SK-N-SH (cell line): ENCODE results near the gene ATP8A2. TPM values are rescaled to one million over a fixed set of nuclear protein-coding genes. Genes with fewer than 3 reads are reported as not detected.
"Not testable (repeated sequence)": the region's sequence is repeated elsewhere in the genome, so short reads cannot be mapped to it uniquely, and the experiment has no call there.

Experiments used
- CTCF ChIA-PET: fragments of 300-600, 350-600 bp; formaldehyde crosslinking; extraction: SDS; loops from one replicate; lab custom pipeline; 2021; lab: Yijun Ruan, JAX
- POLR2A ChIA-PET: fragments of 350-600 bp; sonication (Branson Sonifier 250); formaldehyde crosslinking; extraction: SDS; loops from one replicate; lab custom pipeline; 2020; ENCODE audit warnings: antibody characterized with exemption, inconsistent platforms; lab: Yijun Ruan, JAX
- DNase-seq: peaks from one replicate; pipeline ENCODE4 v3.0.0; 2012
- H2AFZ ChIP-seq: fragments of 200-600 bp; sonication (generic); 2 replicates; pipeline ENCODE4 v1.8.1; 2016; ENCODE audit warnings: antibody characterized with exemption, mild to moderate bottlenecking, low read depth
- H3F3A ChIP-seq: fragments of 200-600 bp; sonication (generic); replicated peaks from 2 replicates; pipeline ENCODE3; 2016; ENCODE audit warnings: antibody characterized with exemption, mild to moderate bottlenecking; ENCODE audit not compliant: insufficient read depth
- H3K27ac ChIP-seq, 2 experiments: fragments of 200-500 bp in 1 of 2; fragments of 200-600 bp in 1 of 2; sonication (Bioruptor generic) in 1 of 2; sonication (generic), shearing (Covaris generic) in 1 of 2; 2 replicates each; pipeline versions ENCODE4 v1.5.1 to v1.6.1; 2014 to 2016; ENCODE audit warnings: low read depth in 2 of 2, inconsistent platforms in 1 of 2, low read length in 1 of 2, mild to moderate bottlenecking in 1 of 2, mixed read lengths in 1 of 2
- H3K27me3 ChIP-seq: fragments of 200-600 bp; sonication (generic), shearing (Covaris generic); 2 replicates; pipeline ENCODE4 v1.6.1; 2016; ENCODE audit warnings: mixed run types; ENCODE audit not compliant: insufficient read depth
- H3K36me3 ChIP-seq, 2 experiments: fragments of 200-500 bp in 1 of 2; fragments of 200-600 bp in 1 of 2; sonication (Bioruptor generic) in 1 of 2; sonication (generic) in 1 of 2; replicated peaks in 1 of 2; 2 replicates each; pipeline versions ENCODE3 to v1.5.1; 2014 to 2016; ENCODE audit warnings: low read length in 1 of 2, mild to moderate bottlenecking in 1 of 2; ENCODE audit not compliant: insufficient read depth in 2 of 2, control insufficient read depth in 1 of 2
- H3K4me1 ChIP-seq, 2 experiments: fragments of 200-500 bp in 1 of 2; fragments of 200-600 bp in 1 of 2; sonication (Bioruptor generic) in 1 of 2; sonication (generic), shearing (Covaris generic) in 1 of 2; 2 replicates each; pipeline versions ENCODE4 v1.5.1 to v1.6.1; 2014 to 2016; ENCODE audit warnings: low read depth in 1 of 2, low read length in 1 of 2, mixed run types in 1 of 2; ENCODE audit not compliant: insufficient read depth in 2 of 2, control insufficient read depth in 1 of 2
- H3K4me2 ChIP-seq: fragments of 200-600 bp; sonication (generic), shearing (Covaris generic); 2 replicates; pipeline ENCODE4 v1.6.1; 2017; ENCODE audit warnings: mixed run types
- H3K4me3 ChIP-seq, 2 experiments: fragments of 200-500 bp in 1 of 2; fragments of 200-600 bp in 1 of 2; sonication (Bioruptor generic) in 1 of 2; sonication (generic), shearing (Covaris generic) in 1 of 2; 2 replicates each; pipeline versions ENCODE4 v1.5.1 to v1.8.1; 2014 to 2016; ENCODE audit warnings: low read depth in 2 of 2, inconsistent platforms in 1 of 2, low read length in 1 of 2, mild to moderate bottlenecking in 1 of 2, mixed read lengths in 1 of 2, moderate library complexity in 1 of 2
- H3K79me2 ChIP-seq: fragments of 200-600 bp; sonication (generic); 2 replicates; pipeline ENCODE4 v1.8.1; 2017; ENCODE audit warnings: mild to moderate bottlenecking; ENCODE audit not compliant: insufficient read depth
- H3K9ac ChIP-seq: fragments of 200-600 bp; sonication (generic); 2 replicates; pipeline ENCODE4 v1.6.1; 2017; ENCODE audit warnings: mixed run types
- H3K9me2 ChIP-seq: fragments of 200-600 bp; sonication (generic); 2 replicates; pipeline ENCODE4 v1.6.1; 2017; ENCODE audit warnings: mixed run types
- H3K9me3 ChIP-seq: fragments of 200-600 bp; sonication (generic); 2 replicates; pipeline ENCODE4 v1.6.1; 2017; ENCODE audit warnings: mixed run types, mild to moderate bottlenecking, moderate library complexity
- H4K20me1 ChIP-seq: fragments of 200-600 bp; sonication (generic); 2 replicates; pipeline ENCODE4 v1.6.1; 2017; ENCODE audit warnings: mild to moderate bottlenecking, mixed run types; ENCODE audit not compliant: insufficient read depth
- FOSL2 ChIP-seq: IDR thresholded peaks from 2 replicates; pipeline ENCODE4 v1.4.0; 2012; ENCODE audit warnings: low read depth, mild to moderate bottlenecking, moderate library complexity, borderline replicate concordance
- FOXM1 ChIP-seq: IDR thresholded peaks from 2 replicates; pipeline ENCODE4 v1.4.0; 2012; ENCODE audit warnings: low read depth, mild to moderate bottlenecking
- GABPA ChIP-seq: IDR thresholded peaks from 2 replicates; pipeline ENCODE4 v1.4.0; 2012; ENCODE audit warnings: low read depth, mild to moderate bottlenecking
- JUND ChIP-seq: IDR thresholded peaks from 2 replicates; pipeline ENCODE4 v1.4.0; 2012
- NFIC ChIP-seq: IDR thresholded peaks from 2 replicates; pipeline ENCODE4 v1.4.0; 2012; ENCODE audit warnings: borderline replicate concordance
- NRF1 ChIP-seq: IDR thresholded peaks from 2 replicates; pipeline ENCODE4 v1.6.1; 2012; ENCODE audit warnings: low read depth, mild to moderate bottlenecking, low read length
- POLR2AphosphoS5 ChIP-seq: IDR thresholded peaks from 2 replicates; pipeline ENCODE4 v1.6.1; 2012; ENCODE audit warnings: low read depth, low read length
- RAD21 ChIP-seq: IDR thresholded peaks from 2 replicates; pipeline ENCODE4 v1.6.1; 2012; ENCODE audit warnings: mild to moderate bottlenecking, low read length
- RXRA ChIP-seq: IDR thresholded peaks from 2 replicates; pipeline ENCODE4 v1.4.0; 2012; ENCODE audit warnings: low read depth, mild to moderate bottlenecking, borderline replicate concordance
- SIN3A ChIP-seq: IDR thresholded peaks from 2 replicates; pipeline ENCODE4 v1.6.1; 2012; ENCODE audit warnings: low read depth, mild to moderate bottlenecking, low read length, moderate library complexity, borderline replicate concordance
- SMC3 ChIP-seq: IDR thresholded peaks from 2 replicates; pipeline ENCODE4 v1.6.1; 2012; ENCODE audit warnings: low read depth, low read length, improper control_type of control experiment
- TCF12 ChIP-seq: IDR thresholded peaks from 2 replicates; pipeline ENCODE4 v1.4.0; 2012
- YY1 ChIP-seq: IDR thresholded peaks from 2 replicates; pipeline ENCODE4 v1.4.0; 2012; ENCODE audit warnings: low read depth, mild to moderate bottlenecking
- WGBS: methylation state at CpG from one replicate; pipeline ENCODE4 v1.1.6; 2017; ENCODE audit warnings: low lambda C conversion rate; 5-methylcytosine and 5-hydroxymethylcytosine counted together
- polyA plus RNA-seq, 3 experiments: library from polyadenylated mRNA; depleted of rRNA; stranded (reverse); fragments of >200 nt; gene quantifications; 2 replicates each; pipeline ENCODE4 v1.2.3, GENCODE V29; 2012
- TF ChIP-seq, protein P1 (sequence below): IDR thresholded peaks from 2 replicates; pipeline ENCODE4 v1.4.0; 2012; ENCODE audit warnings: low read depth, borderline replicate concordance
- TF ChIP-seq, protein P2 (sequence below): IDR thresholded peaks from 2 replicates; pipeline ENCODE4 v1.6.1; 2012; ENCODE audit warnings: mild to moderate bottlenecking, low read depth, low read length, moderate library complexity
- TF ChIP-seq, protein P3 (sequence below): fragments of 150-350 bp; IDR thresholded peaks from 2 replicates; pipeline ENCODE4 v1.6.1; 2017; ENCODE audit warnings: antibody characterized with exemption, low read length, low read depth, borderline replicate concordance
- TF ChIP-seq, protein P4 (sequence below): IDR thresholded peaks from 2 replicates; pipeline ENCODE4 v1.4.0; 2012; ENCODE audit warnings: low read depth

The ATP8A2 gene
- polyA plus RNA-seq, 1 of the 3 experiments (the other 2 are of a cell fraction), result 0.02 TPM

DNA sequence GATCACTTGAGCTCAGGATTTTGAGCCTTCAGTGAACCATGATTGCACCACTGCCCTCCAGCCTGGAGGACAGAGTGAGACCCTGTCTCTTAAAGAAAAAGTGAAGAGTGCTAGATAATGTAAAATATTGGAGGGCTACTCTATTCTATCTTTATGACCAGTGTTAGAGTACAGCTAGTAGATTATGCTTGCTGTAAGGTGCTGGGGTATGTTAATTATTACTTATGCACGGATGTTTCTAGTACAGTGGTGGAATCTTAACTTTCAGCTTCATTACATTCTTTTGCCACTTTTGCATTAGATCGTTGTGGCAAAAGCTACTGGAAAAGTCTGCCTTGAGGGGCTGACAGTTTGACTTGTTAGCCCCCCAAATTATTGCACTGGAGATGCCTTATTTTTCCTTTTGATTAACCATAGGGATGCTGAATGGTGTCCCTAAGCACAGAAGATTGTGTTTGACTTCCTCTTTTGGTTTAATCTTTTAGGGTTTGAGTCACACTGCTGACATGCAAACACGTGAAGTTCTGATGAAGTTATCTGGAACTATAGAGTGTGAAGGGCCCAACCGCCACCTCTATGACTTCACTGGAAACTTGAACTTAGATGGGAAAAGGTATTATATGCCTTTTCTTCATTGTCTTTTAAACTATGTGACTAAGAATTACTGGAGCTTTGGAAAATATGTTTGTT lies 169.8 kb downstream of the ATP8A2 start:
- no peak for DNase-seq
- H3K9me3 ChIP-seq, result no peaks in the 10 kb centered on the region
- POLR2A ChIA-PET, result no interaction called here
- no peaks in the 10 kb centered on the region for H3K9me2 ChIP-seq
- TF ChIP-seq GABPA (no peak), SIN3A (no peak), FOXM1 (no peak), RXRA (no peak), NRF1 (no peak), NFIC (no peak), FOSL2 (no peak), JUND (no peak)
- TF ChIP-seq, protein P1, sequence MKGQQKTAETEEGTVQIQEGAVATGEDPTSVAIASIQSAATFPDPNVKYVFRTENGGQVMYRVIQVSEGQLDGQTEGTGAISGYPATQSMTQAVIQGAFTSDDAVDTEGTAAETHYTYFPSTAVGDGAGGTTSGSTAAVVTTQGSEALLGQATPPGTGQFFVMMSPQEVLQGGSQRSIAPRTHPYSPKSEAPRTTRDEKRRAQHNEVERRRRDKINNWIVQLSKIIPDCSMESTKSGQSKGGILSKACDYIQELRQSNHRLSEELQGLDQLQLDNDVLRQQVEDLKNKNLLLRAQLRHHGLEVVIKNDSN, result no peak
- H3K4me3 ChIP-seq, result no peak overlapping the region
- H2AFZ ChIP-seq, result no peak overlapping the region
- no peaks in the 10 kb centered on the region for H3K36me3 ChIP-seq
- H3K4me2 ChIP-seq, result no peak overlapping the region
- no peak overlapping the region for H3K9ac ChIP-seq
- WGBS, result 25% methylated on average over 4 of the region's 4 CpGs
- H3K27me3 ChIP-seq, result no peaks in the 10 kb centered on the region
- H3K79me2 ChIP-seq, result no peaks in the 10 kb centered on the region
- H3K4me1 ChIP-seq, result no peaks in the 10 kb centered on the region
- H4K20me1 ChIP-seq, result no peaks in the 10 kb centered on the region
- CTCF ChIA-PET, result no interaction called here
- H3K27ac ChIP-seq, result no peak overlapping the region
- no peaks in the 10 kb centered on the region for H3F3A ChIP-seq

DNA sequence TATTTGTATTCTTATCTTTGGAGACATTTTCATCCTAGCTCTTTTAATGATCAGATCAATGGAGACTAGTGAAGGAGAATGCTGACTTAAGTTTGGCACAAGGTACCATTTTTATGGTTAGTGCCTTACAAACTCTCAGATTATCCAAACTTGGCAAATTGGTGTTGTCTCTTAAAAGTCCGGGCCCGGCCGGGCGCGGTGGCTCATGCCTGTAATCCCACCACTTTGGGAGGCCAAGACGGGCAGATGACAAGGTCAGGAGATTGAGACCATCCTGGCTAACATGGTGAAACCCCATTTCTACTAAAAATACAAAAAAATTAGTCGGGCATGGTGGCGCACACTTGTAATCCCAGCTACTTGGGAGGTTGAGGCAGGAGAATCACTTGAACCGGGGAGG lies 177.2 kb downstream of the ATP8A2 start:
- H3K4me2 ChIP-seq, DNase-seq, H3K9ac ChIP-seq, H3K4me3 ChIP-seq, CTCF ChIA-PET, H3K27ac ChIP-seq, H3K79me2 ChIP-seq, H4K20me1 ChIP-seq, H3K27me3 ChIP-seq, H2AFZ ChIP-seq, H3F3A ChIP-seq, H3K9me2 ChIP-seq, H3K9me3 ChIP-seq, H3K36me3 ChIP-seq, H3K4me1 ChIP-seq, POLR2A ChIA-PET: not testable (repeated sequence)
- 68% methylated on average over 9 of the region's 9 CpGs for WGBS

DNA sequence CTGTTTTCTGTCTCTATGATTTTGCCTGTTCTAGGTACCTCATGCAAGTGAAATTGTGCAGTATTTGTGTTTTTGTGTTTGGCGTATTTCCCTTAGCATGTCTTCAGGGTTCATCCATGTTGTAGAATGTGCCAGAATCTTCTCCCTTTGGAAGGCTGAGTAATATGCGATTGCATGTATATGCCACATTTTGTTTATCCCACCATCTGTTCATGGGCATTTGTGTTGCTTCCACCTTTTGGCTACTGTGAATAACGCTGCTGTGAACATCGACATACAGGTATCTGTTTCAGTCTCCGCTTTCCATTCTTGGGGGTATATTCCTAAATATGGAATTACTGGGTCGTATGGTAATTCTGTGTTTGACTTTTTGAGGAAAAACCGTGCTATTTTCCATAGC lies 190.0 kb downstream of the ATP8A2 start:
- no peaks in the 10 kb centered on the region for H3K36me3 ChIP-seq
- no peak overlapping the region for H3K4me3 ChIP-seq
- H3K27ac ChIP-seq, result no peak overlapping the region
- CTCF ChIA-PET, result no interaction called here
- H3K9me2 ChIP-seq, result no peaks in the 10 kb centered on the region
- H2AFZ ChIP-seq, result no peak overlapping the region
- DNase-seq, result no peak
- H3K27me3 ChIP-seq, result no peaks in the 10 kb centered on the region
- no peaks in the 10 kb centered on the region for H3K79me2 ChIP-seq
- 48% methylated on average over 7 of the region's 7 CpGs for WGBS
- H3K4me1 ChIP-seq, result no peaks in the 10 kb centered on the region
- H3K9ac ChIP-seq, result no peak overlapping the region
- H3F3A ChIP-seq, result no peaks in the 10 kb centered on the region
- H3K9me3 ChIP-seq, result no peaks in the 10 kb centered on the region
- no peaks in the 10 kb centered on the region for H4K20me1 ChIP-seq
- no peak overlapping the region for H3K4me2 ChIP-seq
- POLR2A ChIA-PET, result no interaction called here
- TF ChIP-seq YY1 (no peak), JUND (no peak), NFIC (no peak), SMC3 (no peak), NRF1 (no peak), TCF12 (no peak), RXRA (no peak), POLR2AphosphoS5 (no peak), RAD21 (no peak)
- TF ChIP-seq, protein P2, sequence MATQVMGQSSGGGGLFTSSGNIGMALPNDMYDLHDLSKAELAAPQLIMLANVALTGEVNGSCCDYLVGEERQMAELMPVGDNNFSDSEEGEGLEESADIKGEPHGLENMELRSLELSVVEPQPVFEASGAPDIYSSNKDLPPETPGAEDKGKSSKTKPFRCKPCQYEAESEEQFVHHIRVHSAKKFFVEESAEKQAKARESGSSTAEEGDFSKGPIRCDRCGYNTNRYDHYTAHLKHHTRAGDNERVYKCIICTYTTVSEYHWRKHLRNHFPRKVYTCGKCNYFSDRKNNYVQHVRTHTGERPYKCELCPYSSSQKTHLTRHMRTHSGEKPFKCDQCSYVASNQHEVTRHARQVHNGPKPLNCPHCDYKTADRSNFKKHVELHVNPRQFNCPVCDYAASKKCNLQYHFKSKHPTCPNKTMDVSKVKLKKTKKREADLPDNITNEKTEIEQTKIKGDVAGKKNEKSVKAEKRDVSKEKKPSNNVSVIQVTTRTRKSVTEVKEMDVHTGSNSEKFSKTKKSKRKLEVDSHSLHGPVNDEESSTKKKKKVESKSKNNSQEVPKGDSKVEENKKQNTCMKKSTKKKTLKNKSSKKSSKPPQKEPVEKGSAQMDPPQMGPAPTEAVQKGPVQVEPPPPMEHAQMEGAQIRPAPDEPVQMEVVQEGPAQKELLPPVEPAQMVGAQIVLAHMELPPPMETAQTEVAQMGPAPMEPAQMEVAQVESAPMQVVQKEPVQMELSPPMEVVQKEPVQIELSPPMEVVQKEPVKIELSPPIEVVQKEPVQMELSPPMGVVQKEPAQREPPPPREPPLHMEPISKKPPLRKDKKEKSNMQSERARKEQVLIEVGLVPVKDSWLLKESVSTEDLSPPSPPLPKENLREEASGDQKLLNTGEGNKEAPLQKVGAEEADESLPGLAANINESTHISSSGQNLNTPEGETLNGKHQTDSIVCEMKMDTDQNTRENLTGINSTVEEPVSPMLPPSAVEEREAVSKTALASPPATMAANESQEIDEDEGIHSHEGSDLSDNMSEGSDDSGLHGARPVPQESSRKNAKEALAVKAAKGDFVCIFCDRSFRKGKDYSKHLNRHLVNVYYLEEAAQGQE, result no peak
- TF ChIP-seq, protein P3, sequence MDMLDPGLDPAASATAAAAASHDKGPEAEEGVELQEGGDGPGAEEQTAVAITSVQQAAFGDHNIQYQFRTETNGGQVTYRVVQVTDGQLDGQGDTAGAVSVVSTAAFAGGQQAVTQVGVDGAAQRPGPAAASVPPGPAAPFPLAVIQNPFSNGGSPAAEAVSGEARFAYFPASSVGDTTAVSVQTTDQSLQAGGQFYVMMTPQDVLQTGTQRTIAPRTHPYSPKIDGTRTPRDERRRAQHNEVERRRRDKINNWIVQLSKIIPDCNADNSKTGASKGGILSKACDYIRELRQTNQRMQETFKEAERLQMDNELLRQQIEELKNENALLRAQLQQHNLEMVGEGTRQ, result no peak
- TF ChIP-seq, protein P4, sequence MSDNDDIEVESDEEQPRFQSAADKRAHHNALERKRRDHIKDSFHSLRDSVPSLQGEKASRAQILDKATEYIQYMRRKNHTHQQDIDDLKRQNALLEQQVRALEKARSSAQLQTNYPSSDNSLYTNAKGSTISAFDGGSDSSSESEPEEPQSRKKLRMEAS, result no peak
- TF ChIP-seq, protein P1, result no peak
